ENCODE data around the gene ERI2.
A peak's percentile ranks its signal among the peaks of the same experiment; 100 is the strongest.
"Not testable (repeated sequence)": the region's sequence is repeated elsewhere in the genome, so short reads cannot be mapped to it uniquely, and the experiment has no call there.

ERI2 gene

GRCh38 chr16:20814784-20815183 lies 8.5 kb upstream of the ERI2 start:
- DNase-seq (ENCODE audit: low spot score), result no peak

GRCh38 chr16:20812510-20812909 lies 6.2 kb upstream of the ERI2 start:
- DNase-seq (ENCODE audit: low spot score), result no peak

GRCh38 chr16:20811889-20812439 lies 5.7 kb upstream of the ERI2 start:
- DNase-seq (ENCODE audit: low spot score), result no peak

DNA sequence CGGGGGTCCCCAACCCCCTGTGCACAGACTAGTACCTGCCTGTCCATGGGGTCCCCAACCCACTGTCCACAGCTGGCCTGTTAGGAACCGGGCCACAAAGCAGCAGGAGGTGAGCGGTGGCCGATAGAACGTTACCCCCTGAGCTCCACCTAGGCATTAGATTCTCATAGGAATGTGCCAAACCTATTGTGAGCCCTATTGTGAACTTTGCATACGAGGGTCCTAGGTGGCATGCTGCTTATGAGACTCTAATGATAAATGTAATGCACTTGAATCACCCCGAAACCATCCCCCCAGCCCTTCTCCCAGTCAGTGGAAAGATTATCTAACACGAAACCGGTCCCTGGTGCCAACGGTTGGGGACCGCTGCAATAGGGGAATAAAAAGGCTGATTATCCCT lies 1.6 kb upstream of the ERI2 start:
- no peak for DNase-seq (ENCODE audit: low spot score)

- DNase-seq (ENCODE audit: low spot score), result not testable (repeated sequence)
Measured at GRCh38 chr16:20805684-20806167, 546 bp downstream of the ERI2 start.

DNA sequence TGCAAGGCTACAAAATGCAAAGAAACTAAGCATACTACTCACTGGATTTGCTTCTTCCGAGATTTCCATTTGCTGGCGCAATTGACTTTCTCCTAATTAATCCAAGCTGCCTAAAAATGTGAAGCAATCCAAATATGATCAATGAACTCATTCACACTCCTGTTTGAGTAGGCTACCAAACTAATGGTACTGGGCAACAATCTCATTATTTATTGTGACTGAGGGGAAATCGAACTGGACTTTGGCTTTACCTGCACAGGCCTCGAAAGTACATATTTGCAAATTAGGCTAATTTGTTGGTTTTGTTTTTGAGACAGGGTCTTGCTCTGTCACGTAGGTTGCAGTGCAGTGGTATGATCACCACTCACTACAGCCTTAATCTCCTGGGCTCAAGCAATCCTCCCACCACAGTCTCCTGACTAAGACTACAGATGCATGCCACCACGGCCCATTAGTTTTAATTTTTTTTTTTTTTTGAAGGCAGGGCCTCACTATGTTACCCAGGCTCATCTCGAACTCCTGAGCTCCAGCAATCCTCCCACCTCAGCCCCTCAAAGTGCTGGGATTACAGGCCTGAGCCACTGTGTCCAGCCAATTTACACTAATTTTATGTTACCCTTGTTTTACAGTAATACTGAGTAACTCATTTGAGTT lies 2.6 kb downstream of the ERI2 start:
- no peak for DNase-seq (ENCODE audit: low spot score)

- no peak for DNase-seq (ENCODE audit: low spot score)
Measured at GRCh38 chr16:20803192-20803560, 3.1 kb downstream of the ERI2 start.

DNA sequence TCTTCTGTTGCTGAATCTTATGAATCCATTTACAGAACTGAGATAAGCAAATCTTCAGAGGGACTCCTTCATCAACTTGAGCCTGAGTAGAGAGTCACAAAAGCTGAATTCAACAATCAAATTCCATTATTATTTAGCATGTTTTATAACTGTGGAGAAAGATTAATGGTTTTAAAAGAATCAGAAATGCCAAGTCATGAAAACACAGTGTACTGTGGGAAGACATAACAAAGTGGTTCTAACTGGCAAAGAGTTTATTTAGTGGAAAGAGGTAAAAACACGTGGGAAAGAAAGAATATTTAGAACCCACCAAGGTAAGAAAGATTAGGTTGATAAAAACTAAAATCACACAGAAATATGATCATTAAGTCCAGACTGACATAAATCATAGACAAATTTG lies 5.0 kb downstream of the ERI2 start:
- DNase-seq (ENCODE audit: low spot score), result no peak

DNA sequence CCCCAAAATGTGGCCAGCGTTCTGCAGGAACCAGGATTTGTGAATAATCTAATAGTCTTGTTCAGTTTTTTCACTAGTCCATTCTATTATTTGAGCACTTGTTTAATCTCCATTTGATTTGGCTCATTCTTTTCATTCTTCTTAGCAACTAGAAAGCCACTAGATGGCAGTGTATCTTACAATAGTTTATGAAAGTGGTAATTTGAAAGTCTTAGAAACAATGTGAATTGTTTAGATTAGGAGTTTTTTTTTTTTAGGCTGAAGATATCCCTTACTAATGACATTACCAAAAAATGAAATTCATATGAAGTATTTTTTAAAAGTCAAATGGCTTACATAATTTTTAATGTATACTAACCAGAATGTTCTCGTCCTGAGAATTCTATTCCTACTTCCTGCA lies 6.7 kb downstream of the ERI2 start:
- DNase-seq (ENCODE audit: low spot score), result peak; percentile 17

- DNase-seq (ENCODE audit: low spot score), result no peak
Measured at GRCh38 chr16:20798364-20798763, 7.9 kb downstream of the ERI2 start.

DNA sequence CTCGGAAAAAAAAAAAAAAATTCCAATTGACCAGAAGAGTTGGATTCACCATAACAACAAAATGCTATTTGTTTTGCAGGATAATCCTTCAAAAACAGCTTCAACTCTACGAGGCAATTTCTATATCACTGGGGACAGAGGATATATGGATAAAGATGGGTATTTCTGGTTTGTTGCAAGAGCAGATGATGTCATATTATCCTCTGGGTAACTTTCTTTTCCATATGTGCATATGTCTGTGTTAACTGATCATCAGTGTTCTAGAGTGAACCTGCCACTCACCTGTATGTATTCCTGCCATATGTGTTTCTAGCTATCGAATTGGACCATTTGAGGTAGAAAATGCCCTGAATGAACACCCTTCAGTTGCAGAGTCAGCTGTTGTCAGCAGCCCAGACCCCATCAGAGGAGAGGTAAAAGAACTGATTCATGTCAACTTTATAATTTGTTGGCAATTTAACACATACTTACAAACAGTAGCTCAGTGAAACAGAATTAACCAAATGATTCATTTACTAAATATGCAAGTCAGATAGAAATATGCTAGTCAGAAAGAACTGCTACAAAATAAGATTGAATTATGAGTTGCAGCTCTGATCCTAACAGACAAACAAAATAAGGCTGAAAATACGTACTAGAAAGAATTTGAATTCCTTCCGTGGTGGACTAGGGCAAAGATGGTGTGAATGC lies 14.2 kb downstream of the ERI2 start:
- DNase-seq (ENCODE audit: low spot score), result no peak

GRCh38 chr16:20789130-20789529 lies 17.1 kb downstream of the ERI2 start:
- no peak for DNase-seq (ENCODE audit: low spot score)

GRCh38 chr16:20784204-20784603 lies 22.1 kb downstream of the ERI2 start:
- DNase-seq (ENCODE audit: low spot score), result no peak

DNA sequence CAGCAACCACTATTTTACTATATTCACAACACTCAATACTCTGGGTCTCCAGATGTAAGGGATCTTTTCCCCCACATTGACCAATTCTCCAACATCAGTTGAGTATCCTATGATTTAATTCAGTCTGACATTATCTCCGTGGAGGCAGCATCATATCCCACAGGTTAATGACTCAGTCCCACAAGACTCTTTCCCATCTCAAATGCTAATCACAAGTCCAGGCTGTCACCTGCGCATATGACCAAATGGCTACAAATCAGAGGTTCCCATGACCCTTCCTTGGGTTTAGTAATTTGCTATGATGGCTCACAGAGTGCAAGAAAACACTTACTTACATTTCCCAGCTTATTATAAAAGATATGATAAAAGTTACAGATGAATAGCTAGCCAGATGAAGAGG lies 23.8 kb downstream of the ERI2 start:
- no peak for DNase-seq (ENCODE audit: low spot score)

- no peak for DNase-seq (ENCODE audit: low spot score)
Measured at GRCh38 chr16:20781697-20782096, 24.6 kb downstream of the ERI2 start.

GRCh38 chr16:20774703-20775362 lies 31.4 kb downstream of the ERI2 start:
- peak; percentile 68 for DNase-seq (ENCODE audit: low spot score)

DNA sequence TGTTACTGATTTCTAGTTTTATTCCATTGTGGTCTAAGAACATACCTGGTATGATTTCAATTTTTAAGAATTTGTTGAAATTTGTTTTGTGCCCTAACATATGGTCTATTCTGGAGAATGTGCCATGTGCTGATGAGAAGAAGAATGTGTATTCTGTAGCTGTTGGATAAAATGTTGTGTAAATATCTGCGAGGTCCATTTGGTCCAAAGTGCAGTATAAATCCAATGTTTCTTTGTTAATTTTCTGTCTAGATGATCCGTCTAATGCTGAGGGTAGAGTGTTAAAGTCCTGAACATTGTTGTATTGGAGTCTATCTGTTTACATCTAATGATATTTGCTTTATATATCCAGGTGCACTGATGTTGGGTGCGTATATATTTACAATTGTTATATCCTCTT lies 32.6 kb downstream of the ERI2 start:
- no peak for DNase-seq (ENCODE audit: low spot score)

DNA sequence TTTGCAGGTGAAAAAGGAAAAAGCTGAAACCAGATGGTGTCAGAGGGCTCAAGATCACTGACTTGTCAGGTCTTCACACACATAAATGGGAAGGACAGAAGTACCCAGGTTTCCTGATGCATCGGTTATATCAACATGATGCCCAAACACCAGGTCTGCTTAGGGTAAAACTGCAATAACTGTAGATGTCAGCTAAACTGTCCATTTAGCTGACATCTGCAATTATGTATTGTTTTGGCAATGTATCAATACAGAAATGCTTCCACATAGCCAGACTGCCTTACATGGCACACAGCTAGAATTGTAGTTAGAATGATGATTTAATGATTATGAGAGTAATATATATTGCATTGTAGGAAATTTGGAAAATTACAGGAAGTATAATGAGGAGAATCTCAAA lies 37.5 kb downstream of the ERI2 start:
- DNase-seq (ENCODE audit: low spot score), result no peak

DNA sequence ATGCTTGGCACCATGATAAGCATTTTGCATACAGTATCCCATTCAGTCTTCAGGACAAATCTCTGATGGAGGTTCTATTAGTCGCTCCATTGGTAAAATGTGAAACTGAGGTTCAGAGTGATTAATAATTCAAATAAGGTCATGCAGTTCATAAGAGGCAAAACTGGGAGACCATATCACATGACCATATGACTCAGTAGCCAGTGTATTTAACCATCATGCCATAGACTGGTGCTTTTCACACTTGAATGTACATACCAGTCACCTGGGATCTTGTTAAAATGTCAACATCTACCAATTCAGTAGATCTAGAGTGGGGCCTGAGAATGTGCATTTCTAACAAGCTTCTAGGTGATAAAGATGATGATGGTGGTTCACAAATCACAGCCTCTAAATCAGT lies 38.2 kb downstream of the ERI2 start:
- DNase-seq (ENCODE audit: low spot score), result no peak

DNA sequence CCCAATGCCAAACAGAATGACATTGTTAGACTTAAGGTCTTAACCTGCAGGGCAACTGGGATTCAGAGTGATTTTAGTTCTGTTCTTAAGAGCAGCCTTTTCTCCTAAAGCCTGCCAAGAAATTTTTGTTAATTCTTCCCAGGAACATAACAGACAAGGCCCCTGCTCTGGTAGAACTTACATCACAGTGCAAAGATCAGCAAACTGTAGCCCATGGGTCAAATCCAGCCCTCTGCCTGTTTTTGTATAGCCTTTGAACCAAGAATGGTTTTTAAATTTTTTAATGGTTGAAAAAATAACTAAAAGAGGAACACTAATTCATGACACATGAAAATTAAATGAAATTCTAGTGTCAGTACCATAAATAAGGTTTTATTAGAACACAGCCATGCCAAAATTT lies 38.7 kb downstream of the ERI2 start:
- DNase-seq (ENCODE audit: low spot score), result no peak

GRCh38 chr16:20766294-20766693 lies 40.0 kb downstream of the ERI2 start:
- no peak for DNase-seq (ENCODE audit: low spot score)

- no peak for DNase-seq (ENCODE audit: low spot score)
Measured at GRCh38 chr16:20765732-20766131, 40.5 kb downstream of the ERI2 start.

DNA sequence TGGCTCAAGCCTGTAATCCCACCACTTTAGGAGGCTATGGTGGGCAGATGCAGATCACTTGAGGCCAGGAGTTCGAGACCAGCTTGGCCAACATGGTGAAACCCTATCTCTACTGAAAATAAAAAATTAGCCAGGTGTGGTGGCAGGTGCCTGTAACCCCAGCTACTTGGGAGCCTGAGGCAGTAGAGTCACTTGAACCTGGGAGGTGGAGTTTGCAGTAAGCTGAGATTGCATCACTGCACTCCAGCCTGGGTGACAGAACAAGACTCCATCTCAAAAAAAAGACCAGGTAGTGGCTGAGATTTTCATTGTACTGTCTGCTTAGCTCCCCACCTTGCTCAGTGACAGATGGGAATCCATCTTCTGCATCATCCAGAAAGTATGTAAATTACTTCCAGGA lies 41.8 kb downstream of the ERI2 start:
- not testable (repeated sequence) for DNase-seq (ENCODE audit: low spot score)
